DMS53 (cell line): ENCODE data around the gene ANGPTL4.

Source experiments
- DNase-seq: peaks from one replicate; lab custom pipeline; 2025; lab: John Stamatoyannopoulos, UW

ANGPTL4 gene

DNA sequence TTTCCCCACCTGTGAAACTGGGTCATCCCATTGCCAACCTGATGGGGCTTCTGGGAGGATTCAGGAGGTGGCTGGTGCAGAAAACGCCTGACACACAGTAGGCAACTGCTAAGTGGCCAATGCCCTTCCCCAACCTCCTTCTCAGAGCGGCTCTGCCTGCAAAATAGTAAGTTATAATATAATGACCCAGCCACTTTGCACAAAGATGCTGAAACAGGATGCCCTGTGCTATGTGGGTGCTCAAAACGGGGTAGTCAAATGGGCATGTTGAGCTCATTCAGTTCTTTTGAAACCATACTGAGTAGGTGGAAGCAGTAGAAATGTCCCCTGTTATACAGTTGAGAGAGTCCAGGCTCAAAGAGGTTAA lies 49.7 kb downstream of the ANGPTL4 start:
- DNase-seq, result no peak

DNA sequence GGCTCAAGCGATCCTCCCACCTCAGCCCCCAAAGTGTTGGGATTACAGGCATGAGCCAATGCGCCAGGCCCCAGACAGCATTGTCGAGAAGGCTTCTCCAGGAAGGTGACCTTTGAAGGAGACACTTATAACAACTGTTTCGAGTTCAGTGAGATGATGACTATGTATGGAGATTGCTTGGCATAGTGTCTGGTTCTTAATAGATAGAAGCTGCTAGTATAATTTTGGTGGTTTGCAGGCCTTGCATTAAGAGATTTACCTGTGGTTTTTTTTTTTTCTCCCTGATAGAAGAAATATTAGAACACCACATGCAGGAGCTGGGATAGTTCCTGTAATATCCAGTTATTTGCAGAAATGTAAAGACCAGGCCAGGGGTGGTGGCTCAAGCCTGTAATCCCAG lies 52.8 kb downstream of the ANGPTL4 start:
- DNase-seq, result no peak

DNA sequence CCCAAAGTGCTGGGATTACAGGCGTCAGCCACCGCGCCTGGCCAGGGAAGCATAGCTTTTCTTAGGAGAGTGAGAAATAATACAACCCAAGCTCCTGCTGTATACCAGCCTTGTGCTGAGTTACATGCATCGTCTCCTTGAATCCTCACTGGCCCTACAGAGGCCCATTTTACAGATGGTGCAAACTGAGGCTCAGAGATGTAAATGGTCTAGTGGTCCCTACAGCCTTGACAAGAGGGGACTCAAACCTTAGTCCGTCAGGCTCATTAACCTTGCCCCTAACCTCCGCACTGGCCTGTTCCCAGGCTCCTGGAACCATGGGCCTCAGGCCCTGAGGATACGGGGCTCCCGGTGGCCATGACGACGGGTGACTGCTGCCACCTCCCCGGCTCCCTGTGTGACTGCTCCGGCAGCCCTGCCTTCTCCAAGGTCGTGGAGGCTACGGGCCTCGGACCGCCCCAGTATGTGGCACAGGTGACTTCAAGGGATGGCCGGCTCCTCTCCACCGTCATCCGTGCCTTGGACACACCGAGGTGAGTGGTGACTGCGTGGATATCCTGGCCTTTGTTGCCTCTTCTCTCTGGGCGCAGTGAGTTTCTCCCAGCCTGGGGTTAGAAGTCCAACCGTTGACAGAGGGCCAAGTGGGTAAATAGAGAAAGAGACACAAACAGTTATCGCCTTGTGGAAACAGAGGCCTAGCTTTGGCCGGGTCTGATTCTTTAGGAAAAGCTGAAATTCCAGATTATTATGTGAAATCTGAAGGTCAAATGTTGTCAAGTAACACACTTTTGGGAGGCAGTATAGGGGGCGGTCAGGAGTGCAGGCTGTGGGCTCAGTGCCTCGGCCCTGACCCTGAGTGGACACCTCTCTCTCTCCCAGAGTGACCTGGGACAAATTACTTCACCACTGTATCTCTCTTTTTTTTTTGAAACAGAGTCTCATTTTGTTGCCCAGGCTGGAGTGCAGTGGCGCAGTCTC lies 57.8 kb downstream of the ANGPTL4 start:
- DNase-seq, result no peak

DNA sequence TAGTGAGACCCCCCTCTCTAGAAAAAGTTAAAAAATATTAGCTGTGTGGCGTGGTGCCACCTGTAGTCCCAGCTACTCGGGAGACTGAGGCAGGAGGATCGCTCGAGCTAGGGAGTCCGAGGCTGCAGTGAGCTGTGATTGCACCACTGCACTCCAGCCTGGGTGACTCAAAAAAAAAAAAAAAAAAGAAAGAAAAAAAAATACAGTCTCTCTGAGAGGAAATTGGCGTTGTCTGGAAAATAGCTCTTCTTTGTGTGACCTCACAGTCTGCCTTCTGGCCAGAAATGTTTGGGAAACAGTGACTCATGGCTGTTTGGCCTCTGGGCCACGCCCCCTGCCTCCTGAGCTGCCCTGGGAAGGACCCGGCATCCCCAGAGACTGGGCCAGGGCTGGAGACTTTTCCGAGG lies 59.9 kb downstream of the ANGPTL4 start:
- DNase-seq, result peak; percentile 94
